ENCODE data around the gene TMEM14A.
"Not testable (repeated sequence)": the region's sequence is repeated elsewhere in the genome, so short reads cannot be mapped to it uniquely, and the experiment has no call there.

Gene TMEM14A

DNA sequence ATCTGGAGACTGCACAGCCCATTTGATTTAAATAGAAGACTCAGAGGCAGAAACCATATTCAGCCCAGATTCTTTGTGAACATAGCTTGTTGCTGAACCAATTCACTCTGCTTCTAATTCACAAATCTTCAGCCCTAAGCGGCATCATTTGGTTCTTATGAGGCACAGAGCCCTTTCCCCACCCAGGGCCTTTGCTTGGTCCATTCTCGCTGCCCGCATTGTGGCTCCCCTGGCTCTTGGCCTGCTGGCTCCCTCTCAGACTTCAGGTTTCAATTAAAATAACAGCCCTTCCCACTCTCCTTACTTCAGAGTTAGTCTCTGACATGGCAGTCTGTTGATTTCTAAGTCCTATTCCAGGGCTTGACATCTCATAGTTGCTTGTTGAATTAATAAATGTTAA is 9.4 kb upstream of the TMEM14A start:
- no peak for DNase-seq

DNA sequence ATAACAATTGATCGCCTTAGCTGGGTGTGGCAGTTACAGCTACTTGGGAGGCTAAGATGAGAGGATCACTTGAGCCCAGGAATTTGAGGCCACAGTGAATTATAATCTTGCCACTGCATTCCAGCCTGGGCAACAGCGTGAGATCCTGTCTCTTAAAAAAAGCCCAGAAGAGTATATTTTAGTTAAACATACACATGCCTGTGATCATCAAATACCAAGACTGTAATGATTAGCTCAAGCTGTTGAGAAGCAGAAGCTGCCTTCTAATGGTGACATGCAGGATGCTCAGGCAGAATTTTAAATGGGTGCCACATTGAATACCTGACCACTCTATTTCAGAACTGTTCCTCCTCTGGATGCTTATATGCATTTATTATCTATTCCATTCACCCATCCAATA is 8.9 kb upstream of the TMEM14A start:
- no peak for DNase-seq

DNA sequence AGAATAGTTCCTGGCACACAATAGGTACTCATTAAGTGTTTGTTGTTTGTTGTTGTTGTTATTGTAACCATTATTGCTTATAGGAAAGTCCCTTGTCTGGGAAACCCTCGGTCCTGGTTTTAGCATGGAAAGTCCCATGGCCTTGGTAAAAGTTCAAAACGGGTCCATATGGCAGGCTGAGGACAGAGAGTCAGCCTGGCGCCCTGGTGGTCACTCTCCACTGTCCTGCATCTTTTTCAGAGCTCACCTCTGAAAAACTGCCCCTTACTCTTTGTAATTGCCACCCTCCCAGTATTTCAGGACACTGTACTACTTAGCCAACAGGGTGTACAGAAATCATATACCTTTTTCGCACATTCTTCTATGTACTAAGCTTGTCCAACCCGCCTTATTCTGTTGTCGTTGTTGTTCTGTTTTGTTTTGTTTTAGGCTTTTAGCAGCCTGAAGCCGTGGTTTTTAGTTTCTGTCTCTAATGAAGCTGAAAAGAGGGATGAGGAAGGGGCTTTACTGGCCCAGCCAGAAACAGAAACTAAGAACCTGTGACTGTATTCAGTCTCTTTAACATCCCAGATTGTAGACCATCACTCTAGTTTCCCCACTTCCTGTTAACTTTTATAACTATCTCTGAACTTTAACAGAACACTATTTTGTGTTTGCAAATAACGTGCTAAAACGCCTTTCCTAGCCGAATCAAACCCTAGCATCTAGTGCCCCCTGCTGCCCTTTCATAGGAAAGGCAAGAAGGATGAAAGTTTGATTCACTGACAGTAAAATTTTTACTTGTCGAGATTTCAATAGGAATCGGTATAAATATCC is 7.6 kb upstream of the TMEM14A start:
- DNase-seq = peak in 2 of 4 experiments; percentile 10 to 20

DNA sequence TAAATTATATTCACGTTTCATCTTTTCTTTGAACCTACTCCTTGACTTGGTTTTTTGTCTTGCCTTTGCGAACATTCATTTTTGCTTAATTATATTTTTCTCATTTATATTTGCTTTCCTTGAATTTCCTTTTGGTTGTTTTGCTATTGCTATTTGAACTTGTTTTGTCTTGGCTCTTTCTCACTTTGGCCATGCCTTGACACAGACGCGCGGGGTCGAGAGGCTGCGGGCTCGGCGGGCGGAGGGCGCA is 7.1 kb upstream of the TMEM14A start:
- no peak for DNase-seq

DNA sequence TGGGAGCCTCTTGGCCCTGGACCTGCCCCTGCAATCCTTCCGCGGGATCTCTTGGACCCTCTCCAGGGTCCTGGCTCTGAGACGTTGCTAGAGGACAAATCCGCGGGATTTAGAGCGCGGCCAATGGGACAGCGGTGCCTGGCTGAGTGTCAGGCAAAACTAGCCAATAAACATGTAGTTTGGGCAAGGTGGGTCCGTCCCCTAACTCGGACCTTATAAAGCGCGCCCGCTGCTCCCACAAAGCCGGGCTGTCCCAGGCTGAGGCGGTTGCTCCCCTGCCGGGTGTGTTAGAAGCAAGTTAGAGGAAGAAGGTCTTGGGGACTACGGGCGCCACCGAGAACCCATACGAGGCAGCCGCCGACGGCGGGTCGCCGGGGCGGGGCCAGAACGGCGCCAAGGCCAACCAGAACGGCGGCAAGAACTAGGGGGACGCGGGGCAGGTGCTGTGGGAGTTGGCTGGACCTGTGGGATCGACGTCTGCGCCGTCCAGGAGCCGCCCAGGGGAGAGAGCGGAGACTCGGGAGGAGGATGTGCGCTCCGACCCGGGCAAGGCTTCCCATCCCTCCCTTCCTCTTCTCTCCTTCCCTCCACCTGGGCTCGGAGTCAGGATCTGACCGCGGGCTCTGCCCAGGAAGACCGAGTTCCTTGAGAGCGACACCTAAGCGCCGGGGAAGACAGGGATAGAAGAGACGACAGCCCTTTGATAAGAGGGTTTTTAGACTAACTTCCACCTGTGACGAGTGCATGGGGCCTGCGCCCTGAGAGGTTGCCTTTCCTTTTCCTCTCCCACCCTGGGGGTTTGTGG is 6.5 kb upstream of the TMEM14A start:
- peak in 3 of 4 experiments; percentile 9 to 19 (median 18) for DNase-seq

DNA sequence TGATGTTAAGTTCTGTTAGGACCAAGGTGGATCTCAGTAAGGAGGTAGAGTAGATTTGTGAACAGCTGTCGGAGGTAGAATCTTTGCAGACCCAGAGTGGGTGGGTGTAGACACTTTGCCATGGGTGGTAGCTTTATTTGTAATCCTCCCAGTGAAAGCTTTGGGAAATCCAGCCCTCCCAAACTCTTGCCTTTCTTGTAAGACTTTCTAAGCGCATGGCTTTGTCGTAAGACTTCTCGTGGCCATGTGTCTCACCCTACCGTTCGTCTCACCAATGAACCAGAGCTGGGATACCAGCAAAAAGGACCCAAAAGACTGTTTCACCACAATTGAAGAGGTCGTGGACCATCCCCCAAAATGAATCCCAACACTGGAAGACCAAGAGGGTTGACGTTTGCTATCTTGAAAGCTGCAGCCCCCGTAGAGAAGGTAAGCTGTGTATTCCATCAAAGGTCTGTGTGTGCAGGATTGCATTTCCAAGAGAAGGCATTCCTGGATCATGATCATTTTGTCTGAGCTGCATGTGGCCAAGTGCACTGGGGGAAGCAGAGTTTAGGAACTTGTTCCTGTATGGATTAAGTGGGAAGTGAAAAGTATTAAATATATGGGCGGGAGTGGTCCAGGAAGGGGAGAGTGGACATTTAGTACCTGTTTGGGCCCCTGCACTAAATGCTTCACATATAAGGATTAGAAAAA is 5.8 kb upstream of the TMEM14A start:
- no peak for DNase-seq

DNA sequence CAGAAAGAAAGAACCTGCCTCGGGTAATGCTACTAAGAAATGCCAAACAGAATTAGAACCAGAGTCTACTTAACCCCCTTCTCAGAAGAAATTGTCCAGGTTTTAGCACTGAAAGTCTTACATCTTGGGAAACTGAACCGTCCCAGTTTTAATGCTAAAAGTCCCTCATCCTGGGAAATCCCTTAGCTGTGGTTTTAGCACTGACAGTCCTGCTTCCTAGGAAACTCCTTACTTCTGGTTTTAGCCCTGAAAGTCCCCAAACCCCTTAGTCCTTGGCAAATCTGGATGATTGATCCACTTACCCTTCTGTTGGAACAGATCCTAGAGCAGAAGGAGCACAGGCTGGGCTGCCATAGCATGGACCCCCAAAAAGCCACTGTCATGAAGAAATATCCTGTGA is 4.8 kb upstream of the TMEM14A start:
- DNase-seq = no peak

DNA sequence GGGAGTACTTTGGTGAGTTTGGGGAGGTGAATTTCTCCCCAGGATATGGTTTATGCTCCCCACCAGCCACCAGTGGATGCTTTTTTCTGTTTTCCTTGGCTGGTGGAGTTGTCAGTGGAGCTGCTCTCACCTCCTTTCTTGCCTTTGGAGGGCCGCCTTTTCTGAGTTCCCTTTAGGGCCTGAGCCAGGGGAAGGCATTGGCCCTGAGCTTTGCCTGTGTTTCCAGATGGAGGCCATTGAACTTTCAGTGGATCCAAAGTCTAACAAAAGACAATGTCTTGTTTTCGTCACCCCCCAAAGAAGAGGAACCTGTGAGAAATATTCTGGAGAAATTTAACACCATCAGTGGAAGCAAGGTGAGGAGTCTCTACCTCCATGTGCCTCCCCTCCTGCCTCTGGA is 4.4 kb upstream of the TMEM14A start:
- no peak for DNase-seq

DNA sequence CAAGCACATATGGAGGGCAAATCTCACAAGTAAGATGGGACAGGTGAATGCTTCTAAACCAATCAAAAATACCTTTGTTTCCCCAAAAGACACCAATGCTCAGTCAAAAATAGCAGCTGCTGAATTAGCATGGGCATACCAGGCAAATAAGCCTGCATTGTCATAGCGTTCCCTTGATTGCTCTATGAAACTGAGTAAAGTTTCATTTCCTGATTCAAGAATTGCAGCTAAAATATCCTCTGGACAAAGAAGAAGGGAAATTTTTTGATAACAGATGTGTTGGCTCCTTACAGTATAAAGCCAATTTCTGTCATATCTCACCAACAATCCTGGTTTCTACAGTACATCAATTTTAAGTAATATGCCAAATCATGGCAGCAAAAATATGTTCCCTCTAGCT is 3.3 kb upstream of the TMEM14A start:
- no peak for DNase-seq

DNA sequence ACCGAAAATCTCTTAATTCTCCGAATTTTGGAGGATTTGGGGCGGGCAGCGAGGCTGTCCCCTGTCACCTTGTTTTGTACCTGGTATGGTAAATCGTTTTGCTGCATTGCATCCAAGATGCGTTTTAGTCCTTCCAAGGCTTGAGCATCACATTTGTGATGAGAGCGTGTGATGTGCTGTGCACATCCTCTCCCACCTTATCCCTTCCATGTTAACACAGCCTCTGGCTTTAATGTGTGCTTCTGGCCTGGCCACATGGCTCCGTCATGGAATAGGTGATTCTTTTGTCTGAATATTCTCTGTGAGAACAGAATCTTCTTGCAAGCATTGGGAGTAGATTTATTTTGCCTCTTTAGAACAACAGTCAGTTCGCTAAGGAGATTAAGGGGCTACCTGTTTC is 763 bp downstream of the TMEM14A start:
- DNase-seq = no peak

DNA sequence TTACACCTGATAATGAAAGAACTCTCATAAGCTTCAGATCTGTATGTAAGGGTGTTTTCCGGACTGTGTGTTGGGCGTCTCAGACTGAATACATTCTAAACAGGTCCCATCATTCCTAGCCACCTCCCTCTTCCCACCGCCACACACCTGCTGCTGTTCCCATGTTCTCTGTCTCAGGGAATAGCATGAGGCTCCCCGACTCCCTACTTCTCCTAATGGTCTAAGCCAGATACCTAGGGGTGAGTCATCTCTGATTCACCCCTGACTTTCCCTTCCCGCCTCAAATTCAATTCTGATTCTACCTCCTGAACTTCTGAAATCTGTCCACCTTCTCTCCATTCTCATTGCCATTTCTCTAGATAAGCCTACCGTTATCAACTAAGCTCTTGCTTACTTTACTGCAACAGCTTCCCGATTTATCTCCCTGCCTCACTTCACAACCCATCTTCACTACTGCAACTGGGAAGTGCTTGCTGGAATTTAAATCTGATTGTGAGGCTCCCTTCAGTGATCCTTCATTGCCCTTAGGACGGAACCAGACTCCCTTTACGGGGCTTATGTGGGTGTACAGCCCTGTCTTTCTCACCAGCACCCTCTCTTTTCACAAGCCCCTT is 1.6 kb downstream of the TMEM14A start:
- no peak for DNase-seq

DNA sequence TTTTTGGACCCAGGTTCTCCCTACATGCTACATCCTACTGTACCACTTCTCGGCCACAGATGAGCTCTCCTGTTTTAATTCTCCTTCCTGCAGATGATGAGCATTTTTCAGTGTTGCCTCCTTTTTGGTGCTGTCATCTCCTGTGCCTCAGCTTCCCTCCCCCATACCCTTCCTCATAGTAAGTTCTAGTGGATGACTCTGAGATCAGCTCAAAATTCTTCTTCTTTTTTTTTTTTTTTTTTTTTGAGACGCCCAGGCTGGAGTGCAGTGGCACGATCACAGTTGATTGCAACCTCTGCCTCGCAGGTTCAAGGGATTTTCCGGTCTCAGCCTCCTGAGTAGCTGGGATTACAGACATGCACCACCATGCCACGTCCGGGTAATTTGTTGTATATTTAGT is 3.8 kb downstream of the TMEM14A start:
- DNase-seq = no peak

DNA sequence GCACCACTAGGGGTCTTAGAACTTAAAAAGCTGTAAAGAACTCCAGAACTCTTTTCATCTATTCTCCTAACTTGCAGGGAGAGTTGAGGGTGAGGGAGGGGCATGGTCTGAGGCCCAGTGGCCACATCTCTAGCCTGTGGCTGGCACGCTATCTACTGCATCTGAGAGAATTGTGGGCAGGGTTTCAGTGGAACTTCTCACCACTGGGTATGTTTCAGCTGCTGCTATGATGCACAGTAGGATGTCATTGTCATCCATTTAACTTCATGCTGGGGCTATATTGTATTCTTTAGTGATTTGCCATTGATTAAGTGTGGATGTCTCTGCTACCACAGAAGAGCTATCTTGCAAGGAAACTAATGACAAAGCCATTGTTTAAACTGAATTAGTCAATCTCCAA is 4.5 kb downstream of the TMEM14A start:
- no peak for DNase-seq

DNA sequence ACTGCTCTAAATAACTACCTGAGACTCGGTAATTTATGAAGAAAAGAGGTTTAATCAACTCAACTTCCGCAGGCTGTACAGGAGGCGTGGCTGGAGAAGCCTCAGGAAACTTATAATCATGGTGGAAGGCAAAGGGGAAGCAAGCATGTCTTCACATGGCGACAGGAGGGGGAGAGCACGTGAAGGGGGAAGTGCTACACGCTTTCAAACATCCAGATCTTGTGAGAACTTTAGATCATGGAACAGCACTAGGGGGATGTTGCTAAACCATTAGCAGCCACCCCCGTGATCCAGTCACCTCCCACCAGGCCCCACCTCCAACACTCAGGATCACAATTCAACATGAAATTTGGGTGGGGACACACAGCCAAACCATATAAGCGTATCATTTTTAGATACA is 5.7 kb downstream of the TMEM14A start:
- DNase-seq = not testable (repeated sequence)

DNA sequence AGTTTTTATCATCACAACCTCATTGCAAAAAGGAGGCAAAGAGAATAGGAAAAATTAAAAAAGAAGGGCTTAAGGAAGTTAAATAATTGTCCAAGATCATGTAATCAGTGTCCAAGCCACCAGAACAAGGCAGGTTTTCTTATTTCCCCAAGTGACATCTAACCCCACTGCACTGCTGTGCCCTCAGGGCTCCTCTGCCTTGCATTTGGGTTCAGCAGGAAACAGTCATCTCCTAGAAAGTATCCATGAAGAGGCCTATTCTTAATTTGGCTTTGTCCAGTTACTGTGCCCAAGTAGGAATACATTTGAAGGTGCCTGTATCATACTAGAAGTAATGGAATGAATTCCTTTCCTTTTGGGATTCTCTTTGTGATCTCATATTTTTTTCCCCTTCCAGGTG is 10.5 kb downstream of the TMEM14A start:
- no peak for DNase-seq

DNA sequence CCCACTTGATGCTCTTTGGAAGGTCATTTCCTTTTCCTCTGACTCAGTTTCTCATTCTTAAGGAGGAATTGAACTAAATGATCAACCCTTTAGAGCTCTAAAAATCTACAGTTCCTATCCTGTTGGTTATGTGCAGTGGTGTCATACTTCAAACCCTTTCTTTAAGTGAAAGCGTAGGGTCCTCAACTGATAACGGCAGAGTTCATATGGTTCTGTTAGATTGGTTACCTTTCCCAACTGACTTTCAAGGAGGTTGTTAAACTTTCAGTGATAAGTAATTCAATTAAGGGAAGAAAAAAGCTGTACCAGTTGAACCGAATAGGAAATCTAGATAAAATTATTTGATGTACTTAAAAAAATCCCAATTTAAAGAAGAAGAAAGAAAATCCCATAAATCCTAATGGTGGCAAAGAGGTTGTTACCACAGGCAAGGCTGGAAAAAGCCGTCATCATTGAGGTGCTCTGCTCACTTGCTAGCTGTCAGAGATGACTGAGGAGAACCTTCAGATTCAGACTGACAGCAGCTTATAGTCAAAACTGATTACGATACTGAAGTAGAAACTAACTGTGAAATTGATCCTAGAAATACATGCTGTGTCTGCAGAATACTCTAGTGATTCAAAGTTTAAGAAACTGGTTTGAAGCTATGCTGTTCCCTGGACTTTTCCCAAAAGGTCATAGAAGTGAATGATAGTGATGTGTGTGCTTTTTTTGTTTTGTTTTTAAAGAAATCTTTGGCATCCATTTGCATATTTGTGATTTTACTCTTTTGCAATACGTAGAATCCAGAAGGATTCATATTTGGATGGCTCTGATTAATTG is 16.2 kb downstream of the TMEM14A start:
- no peak for DNase-seq

DNA sequence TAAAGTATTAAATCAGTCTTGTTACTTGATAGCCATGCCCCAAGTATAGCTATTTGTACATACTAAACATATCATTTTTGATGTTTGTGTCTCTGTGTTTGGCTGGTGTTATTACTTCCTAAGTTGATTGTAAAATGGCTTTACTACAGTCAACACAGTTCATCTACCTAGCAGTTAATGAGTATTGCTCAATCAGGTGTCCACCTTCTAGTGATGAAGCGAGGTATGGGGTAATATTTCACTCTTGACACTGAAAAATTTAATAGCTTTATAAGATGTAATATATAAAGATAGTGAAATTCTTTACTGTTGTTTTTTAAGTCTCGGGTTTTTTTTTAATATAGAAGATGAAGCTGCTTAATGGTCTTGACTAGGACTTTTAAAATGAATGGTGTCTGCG is 18.9 kb downstream of the TMEM14A start:
- DNase-seq = no peak

DNA sequence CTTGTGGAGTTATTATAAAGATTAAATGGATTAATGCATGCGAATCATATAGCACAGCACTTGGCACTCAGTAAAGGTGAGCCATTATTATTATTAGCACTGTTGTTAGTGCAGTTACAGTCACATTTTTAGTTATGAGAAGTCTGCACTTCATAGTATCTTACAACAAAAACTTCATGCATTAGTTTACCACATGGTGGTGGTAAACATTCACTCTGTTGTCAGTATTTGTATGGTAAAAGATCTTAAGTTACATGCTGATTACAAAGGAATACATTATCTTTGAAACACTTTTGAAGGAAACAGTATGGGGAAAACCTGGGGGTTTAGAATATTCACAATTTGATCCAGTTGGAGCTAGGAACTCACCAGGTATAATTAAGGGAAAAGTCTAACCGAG is 20.8 kb downstream of the TMEM14A start:
- no peak for DNase-seq

DNA sequence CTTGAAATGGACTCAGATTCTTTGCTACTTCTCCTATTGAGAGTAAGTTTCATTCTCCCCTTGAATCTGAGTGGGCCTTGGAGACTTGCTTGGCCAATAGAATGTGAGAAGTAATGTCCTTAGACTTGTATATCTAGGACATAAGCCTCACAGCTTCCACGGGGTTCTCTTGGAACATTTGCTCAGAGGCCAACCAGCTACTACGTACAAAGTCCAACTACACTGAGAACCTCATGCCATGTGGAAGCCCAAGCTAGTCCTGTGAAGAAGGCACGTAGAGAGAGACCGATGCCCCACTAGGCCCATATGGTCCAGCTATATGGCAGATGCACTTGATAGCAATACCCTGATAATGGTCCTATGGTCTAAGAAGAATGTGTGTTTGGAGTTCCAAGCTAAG is 22.9 kb downstream of the TMEM14A start:
- no peak for DNase-seq

DNA sequence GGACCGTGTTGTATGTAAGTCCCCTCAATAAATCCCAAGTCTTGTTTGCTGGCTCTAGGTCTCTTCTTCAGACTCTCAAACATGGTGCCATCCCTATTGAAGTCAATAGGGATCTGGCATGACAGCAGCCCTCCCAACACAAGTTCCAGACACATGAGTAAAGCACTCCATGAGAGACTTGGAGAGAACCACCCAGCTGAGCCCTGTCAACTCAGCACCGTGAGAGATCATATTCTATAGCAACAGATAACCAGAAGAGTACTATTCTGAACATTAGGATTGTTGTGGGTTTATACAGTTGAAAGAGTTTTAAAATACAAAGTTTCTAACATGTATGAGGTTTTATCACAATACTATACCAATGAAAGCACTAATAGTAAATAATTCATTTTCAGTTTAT is 23.5 kb downstream of the TMEM14A start:
- DNase-seq = no peak

DNA sequence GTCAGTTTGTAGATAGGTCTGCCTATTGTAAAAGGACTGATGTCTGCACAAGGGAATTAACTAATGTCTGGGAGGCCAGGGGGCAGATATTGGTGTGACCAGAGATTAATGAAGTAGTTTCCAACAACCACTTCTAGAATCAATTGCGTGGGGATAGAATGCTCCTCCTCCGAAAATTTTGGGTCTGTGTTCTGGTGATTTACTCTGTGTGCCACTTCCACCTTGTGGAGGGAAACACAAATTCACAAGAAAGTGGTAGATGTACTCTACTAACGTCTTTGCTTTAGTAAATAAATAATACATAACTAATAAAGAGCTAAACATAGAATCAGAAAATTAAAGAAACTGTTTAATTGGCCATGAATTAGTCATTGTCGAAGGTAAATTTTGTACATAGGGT is 25.5 kb downstream of the TMEM14A start:
- no peak for DNase-seq

DNA sequence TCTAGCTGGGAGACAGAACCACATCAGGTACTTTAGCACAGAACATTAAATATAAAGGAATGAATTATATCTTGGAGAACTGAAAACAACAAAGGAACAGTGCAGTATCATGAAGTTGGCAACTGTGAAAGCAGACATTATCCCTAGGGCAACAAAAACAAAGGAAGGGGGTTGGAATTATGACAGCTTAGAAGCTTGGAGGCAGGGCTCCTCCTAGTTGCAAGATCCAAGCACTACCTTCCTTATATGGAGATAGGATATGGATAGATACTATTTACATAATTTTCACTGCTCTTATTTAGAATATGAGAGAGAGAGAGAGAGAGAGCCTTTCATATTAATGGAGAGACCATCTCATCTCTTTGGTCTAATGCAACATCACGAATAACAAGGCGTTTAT is 27.0 kb downstream of the TMEM14A start:
- DNase-seq = no peak

DNA sequence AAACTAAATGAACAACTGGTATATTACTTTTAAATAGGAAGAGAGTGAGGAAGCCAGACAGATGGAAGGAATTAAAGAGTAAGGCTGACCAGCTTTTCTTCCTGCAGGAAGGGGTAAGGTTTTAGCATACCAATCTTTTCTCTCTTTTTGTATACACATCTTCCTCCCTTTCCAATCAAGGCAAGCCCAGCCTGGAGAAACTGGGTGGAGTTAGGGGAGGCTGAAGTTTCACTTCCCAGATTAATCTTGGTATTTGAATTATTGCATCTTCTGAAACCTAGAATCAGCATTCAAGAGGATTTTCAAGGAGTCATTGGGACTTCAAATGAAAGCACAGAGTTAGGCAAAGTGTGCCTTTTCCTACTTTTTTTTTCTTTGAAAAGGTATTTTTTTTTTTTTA is 33.1 kb downstream of the TMEM14A start:
- no peak for DNase-seq
